Erythroblast (primary cell): ENCODE measurements around the gene DENND4C.
A peak's percentile ranks its signal among the peaks of the same experiment; 100 is the strongest.

Experiments used
- DNase-seq, 2 experiments: peaks; one replicate each; lab custom pipeline; 2025; lab: John Stamatoyannopoulos, UW
- GATA1 ChIP-seq: IDR thresholded peaks from 2 replicates; pipeline ENCODE4 v1.6.1; 2011; ENCODE audit warnings: low read depth, mild to moderate bottlenecking, control low read depth, low read length, moderate library complexity
- POLR2A ChIP-seq: IDR thresholded peaks from 2 replicates; pipeline ENCODE4 v1.6.1; 2011; ENCODE audit warnings: mild to moderate bottlenecking, low read length

DENND4C gene

DNA sequence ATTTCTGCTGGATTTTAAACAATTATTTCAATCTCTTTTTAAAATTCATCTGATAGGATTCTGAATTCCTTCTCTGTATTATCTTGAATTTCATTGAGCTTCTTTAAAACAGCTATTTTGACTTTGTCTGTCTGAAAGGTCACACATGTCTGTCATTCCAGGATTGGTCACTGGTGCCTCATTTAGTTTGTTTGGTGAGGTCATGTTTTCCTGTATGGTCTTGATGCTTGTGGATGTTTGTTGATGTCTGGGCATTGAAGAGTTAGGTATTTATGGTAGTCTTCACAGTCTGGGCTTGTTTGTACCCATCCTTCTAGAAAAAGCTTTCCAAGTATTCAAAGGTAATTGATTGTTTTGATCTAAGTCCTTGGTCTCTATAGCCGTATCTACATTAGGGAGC is 39.1 kb downstream of the DENND4C start:
- no peak for TF ChIP-seq POLR2A
- no peak for TF ChIP-seq GATA1
- no peak for DNase-seq

DNA sequence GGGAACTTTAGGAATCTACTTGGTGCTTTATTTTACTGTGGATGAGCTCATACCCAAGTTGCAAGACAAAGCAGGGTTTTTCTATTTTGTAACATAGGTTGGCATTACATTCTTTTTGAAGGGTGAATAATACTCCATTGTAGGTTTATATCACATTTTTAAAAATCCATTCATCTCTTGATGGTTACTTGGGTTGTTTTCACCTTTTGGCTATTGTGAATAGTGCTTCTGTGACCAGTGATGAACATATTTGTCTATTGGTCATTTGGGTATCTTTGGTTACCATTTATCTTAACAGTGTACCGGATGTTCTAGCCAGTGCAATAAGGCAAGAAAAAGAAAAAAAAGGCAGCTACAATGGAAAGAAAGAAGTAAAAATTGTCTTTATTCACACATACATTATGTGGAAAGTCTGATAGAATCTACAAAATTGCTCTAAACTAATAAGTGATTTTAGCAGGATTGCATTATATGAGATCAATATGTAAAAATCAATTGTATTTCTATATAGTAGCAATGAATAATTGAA is 40.0 kb downstream of the DENND4C start:
- DNase-seq = no peak
- no peak for TF ChIP-seq POLR2A
- TF ChIP-seq GATA1 = no peak

DNA sequence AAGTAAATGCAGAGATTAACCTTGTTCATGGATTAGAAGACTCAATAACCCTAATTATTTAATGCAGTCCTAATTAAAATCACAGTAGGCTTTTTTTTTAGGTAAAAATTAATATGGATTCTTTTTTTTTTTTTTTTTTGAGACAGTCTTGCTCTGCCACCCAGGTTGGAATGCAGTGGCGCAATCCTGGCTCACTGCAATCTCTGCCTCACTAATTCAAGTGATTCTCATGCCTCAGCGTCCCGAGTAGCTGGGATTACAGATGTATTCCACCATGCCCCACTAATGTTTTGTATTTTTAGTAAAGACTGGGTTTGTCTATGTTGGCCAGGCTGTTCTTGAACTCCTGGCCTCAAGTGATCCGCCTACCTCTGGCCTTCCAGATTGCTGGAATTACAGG is 40.6 kb downstream of the DENND4C start:
- TF ChIP-seq GATA1 (no peak), POLR2A (no peak)
- DNase-seq = no peak

DNA sequence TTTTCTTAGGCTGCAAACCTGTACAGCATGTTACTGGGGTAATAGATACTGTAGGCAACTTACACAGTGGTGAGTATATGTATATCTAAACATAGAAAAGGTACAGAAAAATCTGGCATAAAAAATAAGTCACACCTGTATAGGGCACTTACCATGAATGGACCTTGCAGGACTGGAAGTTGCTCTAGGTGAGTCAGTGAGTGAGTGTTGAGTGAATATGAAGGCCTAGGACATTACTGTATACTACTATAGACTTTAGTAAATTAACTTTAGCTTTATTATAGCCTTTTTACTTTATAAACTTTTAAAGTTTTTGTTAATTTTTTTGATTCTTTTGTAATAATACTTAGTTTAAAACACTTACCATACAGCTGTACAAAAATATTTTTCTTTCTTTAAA is 51.3 kb downstream of the DENND4C start:
- no peak for DNase-seq
- TF ChIP-seq POLR2A (no peak), GATA1 (no peak)

DNA sequence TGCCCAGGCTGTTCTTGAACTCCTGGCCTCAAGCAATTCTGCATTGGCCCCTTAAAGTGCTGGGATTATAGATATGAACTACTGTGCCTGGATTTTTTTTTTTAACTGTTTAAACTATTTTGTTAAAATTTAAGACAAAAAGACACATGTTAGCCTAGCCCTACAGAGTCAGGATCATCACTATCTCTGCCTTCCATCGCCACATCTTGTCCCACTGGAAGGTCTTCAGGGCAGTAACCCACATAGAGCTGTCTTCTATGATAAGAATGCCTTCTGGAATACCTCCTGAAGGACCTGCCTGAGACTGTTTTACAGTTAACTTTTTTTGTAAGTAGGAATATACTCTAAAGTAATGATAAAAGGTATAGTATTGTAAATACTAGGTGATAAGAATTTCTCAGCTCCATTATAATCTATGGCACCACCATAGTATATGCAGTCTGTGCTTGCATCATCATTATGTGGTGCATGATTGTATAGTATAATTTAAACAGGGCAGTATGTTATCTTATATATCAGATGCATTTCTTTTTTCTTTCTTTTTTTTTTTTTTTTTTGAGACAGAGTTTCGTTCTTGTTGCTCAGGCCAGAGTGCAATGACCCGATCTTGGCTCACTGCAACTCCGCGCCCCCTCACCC is 52.7 kb downstream of the DENND4C start:
- DNase-seq = peak; percentile 11 to 42
- TF ChIP-seq GATA1 = no peak
- no peak for TF ChIP-seq POLR2A

DNA sequence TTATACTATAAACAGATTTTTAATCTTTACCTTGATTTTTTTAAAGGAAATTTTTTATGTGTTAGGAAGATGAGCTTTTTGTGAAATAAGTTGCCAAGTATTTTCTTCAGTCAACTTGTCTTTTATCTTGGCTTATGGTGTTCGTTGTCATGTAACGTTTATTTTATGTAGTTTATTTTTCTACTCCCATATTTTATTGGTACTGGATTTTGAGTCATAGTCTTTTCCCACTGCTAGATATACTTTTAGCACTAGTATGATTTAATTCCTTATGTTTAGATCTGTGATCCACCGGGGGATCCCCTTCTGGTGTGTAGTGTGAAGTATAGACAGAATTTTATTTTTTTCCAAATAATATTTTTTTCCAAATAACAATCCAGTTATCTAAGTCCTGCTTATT is 54.2 kb downstream of the DENND4C start:
- no peak for DNase-seq
- TF ChIP-seq POLR2A (no peak), GATA1 (no peak)

DNA sequence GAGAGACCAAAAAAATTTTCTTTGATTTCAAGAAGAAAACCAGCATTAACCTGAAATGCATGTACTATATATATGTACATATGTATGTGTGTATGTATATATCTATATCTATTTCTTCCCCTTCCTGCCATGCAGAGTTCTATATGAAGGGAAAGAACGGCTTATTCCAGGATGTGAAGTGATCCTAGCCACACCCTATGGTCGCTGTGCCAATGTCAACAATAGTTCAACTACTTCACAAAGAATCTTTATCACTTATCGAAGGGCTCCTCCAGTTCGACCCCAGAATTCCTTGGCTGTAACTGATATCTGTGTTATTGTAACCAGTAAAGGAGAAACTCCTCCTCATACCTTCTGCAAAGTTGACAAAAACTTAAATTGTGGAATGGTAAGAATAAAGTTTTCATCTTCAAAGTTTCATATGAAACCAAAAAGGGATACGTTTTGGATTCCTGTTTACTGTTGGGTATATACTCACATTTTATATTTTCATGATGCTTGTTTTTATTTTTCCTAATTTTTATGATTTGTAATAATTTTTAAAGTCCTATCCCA is 56.2 kb downstream of the DENND4C start:
- no peak for TF ChIP-seq POLR2A
- TF ChIP-seq GATA1 = no peak

DNA sequence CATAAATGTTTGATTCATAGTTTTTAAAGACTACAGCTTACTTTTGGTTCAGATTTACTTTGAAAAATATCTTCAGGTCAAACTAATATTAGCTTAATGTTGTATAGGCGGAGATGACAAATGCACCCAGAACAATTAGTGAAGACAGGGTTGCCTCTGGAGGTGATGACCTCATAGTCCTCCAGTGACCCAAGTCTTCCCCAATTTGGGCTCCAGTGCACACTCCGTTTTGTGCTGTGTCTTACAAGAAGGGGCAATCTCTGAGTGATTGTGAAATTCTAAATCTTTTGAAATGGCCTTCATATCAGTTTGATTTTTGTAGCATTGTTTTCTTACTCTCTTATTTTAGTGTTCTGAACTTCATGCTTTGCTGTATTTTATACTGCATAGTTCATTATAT is 57.6 kb downstream of the DENND4C start:
- TF ChIP-seq GATA1 (no peak), POLR2A (no peak)

More for the DNA sequence above, 56.2 kb downstream of the DENND4C start:
- DNase-seq = no peak

DNA sequence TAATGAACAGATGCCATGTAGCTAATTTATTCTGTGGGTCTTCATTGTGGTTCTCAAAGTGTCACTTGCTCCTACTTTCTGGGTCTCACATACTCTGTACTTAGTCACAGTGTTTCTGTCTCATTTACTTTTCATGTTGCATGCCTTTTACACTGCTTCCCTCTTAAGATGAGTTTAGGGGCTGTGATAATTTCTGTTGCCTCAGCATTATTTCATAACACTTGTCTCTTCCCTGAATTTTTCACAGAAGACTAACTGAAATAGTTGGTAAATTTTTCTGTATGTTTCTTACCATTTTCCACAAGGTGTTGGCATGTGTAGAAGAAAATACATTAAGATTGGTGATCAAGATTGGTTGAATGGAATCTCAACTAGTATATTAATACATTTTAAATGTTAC is 59.6 kb downstream of the DENND4C start:
- TF ChIP-seq GATA1 (no peak), POLR2A (no peak)
- DNase-seq = no peak

More for the DNA sequence above, 57.6 kb downstream of the DENND4C start:
- DNase-seq = no peak

DNA sequence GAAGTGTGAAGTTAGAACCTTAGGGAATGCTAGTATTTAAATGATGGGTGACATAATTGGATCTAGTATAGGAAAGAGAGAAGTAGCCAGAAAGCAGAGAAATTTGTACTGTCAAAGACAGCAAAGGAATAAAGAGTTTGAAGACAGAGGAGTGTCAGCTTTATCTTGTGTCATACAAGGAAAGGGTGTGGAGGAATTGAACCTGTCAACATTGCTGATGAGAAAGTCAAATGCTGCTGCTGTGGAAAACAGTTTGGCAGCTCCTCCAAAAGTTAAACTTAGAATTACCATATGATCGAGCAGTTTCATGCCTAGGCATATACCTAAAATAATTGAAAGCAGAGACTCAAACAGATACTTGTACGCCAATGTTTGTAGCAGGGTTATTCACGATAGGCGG is 63.7 kb downstream of the DENND4C start:
- DNase-seq = no peak
- no peak for TF ChIP-seq POLR2A
- no peak for TF ChIP-seq GATA1

DNA sequence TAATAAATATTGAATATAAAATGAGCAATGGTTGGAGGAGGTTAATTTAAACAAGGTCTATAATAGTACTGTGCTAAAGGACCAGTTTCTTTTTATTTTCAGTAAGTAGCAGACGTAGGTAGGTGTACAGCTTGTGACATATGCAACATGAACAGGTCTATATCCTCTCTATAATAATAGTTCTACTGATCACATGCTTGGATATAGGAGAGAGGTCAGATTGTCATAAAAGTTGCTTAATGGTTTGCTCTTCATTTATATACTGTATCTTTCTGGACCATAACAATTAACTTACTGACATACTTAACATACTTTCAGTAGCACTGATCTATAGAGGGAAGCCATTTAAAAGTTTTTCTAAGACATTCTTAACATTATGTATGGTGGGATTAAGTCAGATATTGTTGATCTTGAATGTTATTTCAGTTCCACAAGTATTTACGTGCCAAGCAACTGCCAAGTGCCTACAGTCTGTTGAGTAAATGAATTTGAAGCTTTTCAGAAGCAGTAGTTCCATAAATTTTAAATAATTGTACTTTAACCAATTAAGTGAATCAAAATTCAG is 68.0 kb downstream of the DENND4C start:
- no peak for DNase-seq

DNA sequence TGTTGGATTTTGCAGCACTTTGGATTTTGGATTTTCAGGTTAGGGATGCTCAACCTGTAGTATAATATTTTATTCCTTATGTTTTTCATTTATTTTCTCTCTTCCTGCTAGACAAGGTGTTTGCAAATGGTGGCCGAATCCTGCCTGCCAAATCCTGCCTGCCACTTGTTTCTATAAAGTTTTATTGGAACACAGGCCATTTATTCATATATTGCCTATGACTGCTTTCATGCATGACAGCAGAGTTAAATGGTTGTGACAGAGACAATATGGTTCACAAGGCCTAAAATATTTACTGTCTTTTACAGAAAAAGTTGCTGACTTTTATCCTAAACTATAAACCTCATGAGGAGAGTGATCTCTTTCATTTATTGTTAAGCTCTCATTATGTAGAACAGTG is 72.7 kb downstream of the DENND4C start:
- no peak for DNase-seq
- TF ChIP-seq GATA1 = no peak
- TF ChIP-seq POLR2A = no peak

More for the DNA sequence above, 68.0 kb downstream of the DENND4C start:
- no peak for TF ChIP-seq POLR2A

DNA sequence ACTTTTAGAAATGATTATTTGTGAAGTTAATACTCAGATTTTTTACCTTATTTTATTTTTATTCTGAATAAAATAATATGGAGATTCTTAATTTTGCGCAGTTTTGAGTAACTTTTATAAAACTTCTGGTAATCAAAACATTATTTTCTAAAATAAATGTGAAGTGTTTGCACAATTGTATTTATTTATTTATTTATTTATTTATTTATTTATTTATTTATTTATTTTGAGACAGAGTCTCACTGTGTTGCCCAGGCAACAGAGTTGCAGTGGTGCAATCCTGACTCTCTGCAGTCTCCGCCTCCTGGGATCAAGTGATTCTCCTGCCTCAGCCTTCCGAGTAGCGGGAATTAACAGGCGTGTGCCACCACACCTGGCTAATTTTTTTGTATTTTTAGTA is 76.1 kb downstream of the DENND4C start:
- TF ChIP-seq GATA1 (no peak), POLR2A (no peak)

DNA sequence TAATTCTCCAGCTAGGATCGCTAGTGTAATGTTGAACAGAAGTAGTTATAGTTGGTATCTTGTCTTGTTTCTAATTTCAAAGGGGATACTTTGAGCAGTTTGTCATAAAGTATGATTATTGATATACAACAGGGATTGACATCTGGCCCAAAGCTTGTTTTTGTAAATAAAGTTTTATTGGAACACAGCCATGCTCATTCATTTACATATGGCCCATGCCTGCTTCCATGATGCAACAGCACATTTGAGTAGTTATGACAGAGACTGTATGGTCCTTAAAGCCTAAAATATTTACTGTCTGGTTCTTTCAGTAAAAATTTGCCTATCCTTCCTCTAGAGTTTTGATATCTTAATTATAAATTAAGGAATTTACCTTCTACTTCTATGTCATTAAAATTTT is 79.8 kb downstream of the DENND4C start:
- DNase-seq = no peak
- no peak for TF ChIP-seq POLR2A
- no peak for TF ChIP-seq GATA1

More for the DNA sequence above, 76.1 kb downstream of the DENND4C start:
- no peak for DNase-seq
